Bronchial epithelial cell (primary cell): ENCODE measurements around the gene CNFN. TPM values are rescaled to one million over a fixed set of nuclear protein-coding genes. Genes with fewer than 3 reads are reported as not detected.

Experiments
- DNase-seq: peaks from one replicate; pipeline ENCODE4 v3.0.0-alpha.2; 2010; ENCODE audit warnings: low read depth
- FAIRE-seq: peaks from 2 replicates; lab custom pipeline; 2011; peaks lifted over from hg19 to GRCh38; lab: Jason Lieb, UNC
- H3K27me3 ChIP-seq: 2 replicates; pipeline ENCODE4 v1.5.1; 2011; ENCODE audit warnings: low read length; ENCODE audit not compliant: control insufficient read depth, insufficient read depth
- H3K36me3 ChIP-seq: 2 replicates; pipeline ENCODE4 v1.5.1; 2011; ENCODE audit warnings: low read length; ENCODE audit not compliant: control insufficient read depth, insufficient read depth
- H3K4me3 ChIP-seq: 2 replicates; pipeline ENCODE4 v1.5.1; 2011; ENCODE audit warnings: mild to moderate bottlenecking, low read depth, low read length, control low read depth
- total RNA-seq: library from RNA; depleted of rRNA; stranded (reverse); fragments of >200 nt; gene quantifications from 2 replicates; pipeline ENCODE4 v1.2.1, GENCODE V29; 2014
- TF ChIP-seq, protein P1 (sequence below): IDR thresholded peaks from 2 replicates; pipeline ENCODE4 v1.5.1; 2011; ENCODE audit warnings: mild to moderate bottlenecking, moderate library complexity, low read length, control low read depth, inconsistent platforms; ENCODE audit not compliant: insufficient read depth, severe bottlenecking

CNFN gene, protein sequence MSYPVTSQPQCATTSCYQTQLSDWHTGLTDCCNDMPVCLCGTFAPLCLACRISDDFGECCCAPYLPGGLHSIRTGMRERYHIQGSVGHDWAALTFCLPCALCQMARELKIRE
- total RNA-seq, result 1.7 TPM in 1 of 2 replicates, not detected in the other

DNA sequence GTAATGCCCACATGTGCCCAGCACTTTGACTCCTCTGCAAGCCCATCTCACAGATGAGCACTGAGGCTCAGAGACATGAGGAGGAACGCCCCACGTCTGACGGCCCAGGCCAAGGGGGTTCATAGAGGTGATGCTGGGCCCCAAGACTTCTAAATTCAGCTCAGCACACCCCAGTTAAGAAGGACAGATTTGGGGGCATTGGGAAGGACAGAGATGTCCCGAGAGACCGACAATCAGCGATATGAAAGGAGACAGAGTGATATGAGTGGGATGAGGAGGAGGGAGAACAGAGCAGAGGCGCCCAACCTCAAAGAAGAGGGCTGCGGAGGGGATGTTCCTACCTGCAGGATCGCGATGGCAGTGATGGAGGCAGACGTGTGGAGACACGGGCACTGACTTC lies at the start of gene CNFN:
TSS of gene CNFN (minus strand) at position 399 of the 400 bp plus-strand sequence. CDS start 1,260 bp downstream, outside the sequence.
- Histone ChIP-seq H3K36me3 (no peaks in the 10 kb centered on the region), H3K4me3 (no peak within 1 kb of the TSS), H3K27me3 (peaks cover 10% of the 10 kb centered on the region)
- TF ChIP-seq, protein P1, sequence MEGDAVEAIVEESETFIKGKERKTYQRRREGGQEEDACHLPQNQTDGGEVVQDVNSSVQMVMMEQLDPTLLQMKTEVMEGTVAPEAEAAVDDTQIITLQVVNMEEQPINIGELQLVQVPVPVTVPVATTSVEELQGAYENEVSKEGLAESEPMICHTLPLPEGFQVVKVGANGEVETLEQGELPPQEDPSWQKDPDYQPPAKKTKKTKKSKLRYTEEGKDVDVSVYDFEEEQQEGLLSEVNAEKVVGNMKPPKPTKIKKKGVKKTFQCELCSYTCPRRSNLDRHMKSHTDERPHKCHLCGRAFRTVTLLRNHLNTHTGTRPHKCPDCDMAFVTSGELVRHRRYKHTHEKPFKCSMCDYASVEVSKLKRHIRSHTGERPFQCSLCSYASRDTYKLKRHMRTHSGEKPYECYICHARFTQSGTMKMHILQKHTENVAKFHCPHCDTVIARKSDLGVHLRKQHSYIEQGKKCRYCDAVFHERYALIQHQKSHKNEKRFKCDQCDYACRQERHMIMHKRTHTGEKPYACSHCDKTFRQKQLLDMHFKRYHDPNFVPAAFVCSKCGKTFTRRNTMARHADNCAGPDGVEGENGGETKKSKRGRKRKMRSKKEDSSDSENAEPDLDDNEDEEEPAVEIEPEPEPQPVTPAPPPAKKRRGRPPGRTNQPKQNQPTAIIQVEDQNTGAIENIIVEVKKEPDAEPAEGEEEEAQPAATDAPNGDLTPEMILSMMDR, result no peak
- no peak for DNase-seq
- FAIRE-seq, result no peak

DNA sequence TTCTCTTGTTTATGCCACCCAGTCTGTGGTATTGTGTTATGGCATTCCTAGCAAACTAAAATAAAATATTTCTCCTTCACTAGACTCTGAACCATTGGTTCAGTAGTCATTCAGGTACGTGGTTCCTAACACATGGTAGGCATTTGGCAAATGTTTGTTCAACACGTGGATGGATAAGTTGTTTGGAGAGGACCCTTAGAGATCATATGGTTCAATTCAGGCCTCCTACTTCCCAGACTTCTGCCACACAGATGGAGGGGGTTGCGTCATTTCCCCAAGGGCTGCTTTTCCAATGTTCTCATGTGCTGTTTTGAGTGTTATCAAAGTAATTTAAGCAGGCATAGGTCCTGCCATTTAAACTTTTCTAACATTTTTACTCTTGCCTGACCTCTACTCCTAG lies 45.9 kb upstream of the CNFN start:
- FAIRE-seq, result no peak

DNA sequence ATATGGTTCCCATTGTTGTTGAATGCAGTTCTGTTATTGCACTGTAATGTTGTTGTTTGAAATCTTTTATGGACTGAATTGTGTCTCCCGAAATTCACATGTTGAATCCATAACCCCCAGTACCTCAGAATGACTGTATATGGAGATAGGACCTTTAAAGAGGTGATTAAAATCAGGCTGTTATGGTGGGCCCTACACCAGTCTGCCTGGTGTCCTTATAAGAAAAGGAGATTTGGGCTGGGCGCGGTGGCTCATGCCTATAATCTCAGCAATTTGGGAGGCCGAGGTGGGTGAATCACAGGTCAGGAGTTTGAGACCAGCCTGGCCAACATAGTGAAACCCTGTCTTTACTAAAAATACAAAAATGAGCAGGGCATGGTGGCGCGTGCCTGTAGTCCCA lies 45.2 kb upstream of the CNFN start:
- no peak for FAIRE-seq
- TF ChIP-seq, protein P1, result no peak
- no peaks in the 10 kb centered on the region for H3K27me3 ChIP-seq

More for the DNA sequence above, 45.9 kb upstream of the CNFN start:
- no peak overlapping the region for H3K4me3 ChIP-seq
- H3K36me3 ChIP-seq, result no peaks in the 10 kb centered on the region
- no peak for DNase-seq
- no peaks in the 10 kb centered on the region for H3K27me3 ChIP-seq
- TF ChIP-seq, protein P1, result no peak

DNA sequence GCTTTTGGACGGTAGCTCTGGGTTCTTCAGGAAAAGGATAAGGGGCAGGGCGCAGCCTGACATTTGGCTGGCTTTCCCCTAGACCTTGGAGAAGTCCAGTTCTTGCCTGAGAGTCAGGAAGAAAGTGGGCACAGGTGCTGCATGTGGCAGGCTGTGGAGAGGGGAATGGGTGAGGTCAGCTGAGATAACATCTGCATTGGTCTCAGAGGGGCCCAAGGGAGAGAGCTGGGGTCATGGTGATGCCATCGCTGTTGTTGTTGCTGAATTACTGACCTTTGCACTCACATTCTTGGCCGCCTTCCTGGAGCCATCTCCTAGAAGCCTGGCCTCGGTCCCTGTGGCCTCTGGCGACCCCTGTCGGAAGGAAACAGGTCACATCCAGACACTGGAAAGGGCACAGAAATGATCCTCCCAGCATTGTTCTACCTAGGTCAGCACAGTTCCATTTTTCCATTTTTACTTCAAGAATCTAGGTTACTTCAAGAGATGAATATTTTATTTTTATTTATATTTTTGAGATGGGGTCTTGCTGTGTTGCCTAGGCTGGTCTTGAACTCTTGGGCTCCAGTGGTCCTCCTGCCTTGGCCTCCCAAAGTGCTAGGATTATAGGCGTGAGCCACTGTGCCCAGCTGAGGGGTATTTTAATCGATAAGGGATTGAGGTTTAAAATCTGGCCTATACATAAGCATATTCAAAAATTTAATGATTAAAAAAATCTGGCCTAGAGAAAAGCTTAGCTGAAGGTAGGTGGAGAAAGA lies 43.6 kb upstream of the CNFN start:
- H3K27me3 ChIP-seq, result no peaks in the 10 kb centered on the region
- DNase-seq (peak; percentile 34), FAIRE-seq (peak; percentile 80)
- TF ChIP-seq, protein P1, result peak; percentile 84
- H3K4me3 ChIP-seq, result no peak overlapping the region
- H3K36me3 ChIP-seq, result no peaks in the 10 kb centered on the region

More for the DNA sequence above, 45.2 kb upstream of the CNFN start:
- no peak overlapping the region for H3K4me3 ChIP-seq
- DNase-seq, result no peak
- no peaks in the 10 kb centered on the region for H3K36me3 ChIP-seq

DNA sequence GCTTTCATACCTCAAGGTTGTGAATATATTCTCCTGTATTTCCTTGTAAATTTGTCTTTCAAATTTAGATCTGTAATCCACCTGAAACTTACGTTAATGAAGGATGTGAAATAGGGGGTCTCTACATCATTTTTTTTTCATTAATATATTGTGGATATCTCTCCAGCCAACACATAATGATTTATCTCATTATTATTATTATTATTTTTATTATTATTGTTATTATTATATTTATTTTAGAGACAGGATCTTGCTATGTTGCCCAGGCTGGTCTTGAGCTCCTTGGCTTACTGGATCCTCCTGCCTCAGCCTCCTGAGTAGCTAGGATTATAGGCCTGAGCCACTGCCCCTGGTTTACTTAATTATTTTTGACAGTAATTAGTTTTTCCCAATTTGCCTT lies 41.4 kb upstream of the CNFN start:
- Histone ChIP-seq H3K36me3 (no peaks in the 10 kb centered on the region), H3K27me3 (no peaks in the 10 kb centered on the region), H3K4me3 (no peak overlapping the region)
- TF ChIP-seq, protein P1, result no peak
- FAIRE-seq, result no peak
- DNase-seq, result no peak
